Right renal pelvis (tissue), 4 donors: ENCODE measurements around the gene KCNH8. TPM values are rescaled to one million over a fixed set of nuclear protein-coding genes. Genes with fewer than 3 reads are reported as not detected.

Experiments used
- DNase-seq, 4 donors: peaks; one replicate each; pipeline ENCODE4 v3.0.0-alpha.2; 2013; ENCODE audit warnings: low read depth in 4 of 4, low spot score in 3 of 4, missing footprints in 1 of 4
- polyA plus RNA-seq, 4 donors: library from polyadenylated mRNA; unstranded; fragments of 120-200 nt; gene quantifications; one replicate each; pipeline ENCODE4 v1.2.1, GENCODE V29; 2013; ENCODE audit not compliant: insufficient read length in 4 of 4

Gene KCNH8
- polyA plus RNA-seq, 4 donors = 0.97 to 1.3 (median 1.0) TPM

DNA sequence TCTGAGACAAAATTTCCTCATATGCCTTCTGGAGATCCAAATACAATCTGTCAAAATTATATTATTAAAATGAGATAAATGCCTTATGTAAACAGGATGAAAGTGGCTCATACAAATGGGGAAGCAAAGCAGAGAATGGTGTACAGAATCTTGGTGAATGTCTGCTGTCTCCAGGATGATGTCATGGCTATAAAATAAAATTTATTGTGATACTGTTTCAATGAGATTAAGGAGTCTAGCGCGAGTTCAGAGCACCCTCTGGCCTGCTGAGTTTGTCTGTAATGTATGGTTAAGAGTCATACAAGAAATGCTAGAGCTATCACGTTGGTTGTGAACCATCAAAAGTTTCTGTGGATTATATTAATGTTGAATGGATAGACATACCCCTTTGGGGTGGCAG lies 426.0 kb downstream of the KCNH8 start:
- no peak for DNase-seq

GRCh38 chr3:19576343-19576742 lies 428.0 kb downstream of the KCNH8 start:
- DNase-seq = no peak
